ENCODE measurements around the gene RAB40C. TPM values are rescaled to one million over a fixed set of nuclear protein-coding genes. Genes with fewer than 3 reads are reported as not detected.

The RAB40C gene
- total RNA-seq, 1 experiment from 2014 or later, result 26.3 TPM

GRCh38 chr16:677316-678190, 87.7 kb downstream of the RAB40C start:
- Histone ChIP-seq H3K4me3 (ENCODE audit: insufficient read depth, low read depth, low read length) (no peak overlapping the region), H3K36me3 (replicated peaks; ENCODE audit: control insufficient read depth, insufficient read depth, low read length) (peaks cover 13% of the 10 kb centered on the region), H3K27me3 (ENCODE audit: control insufficient read depth, insufficient read depth, low read length) (no peaks in the 10 kb centered on the region)
- DNase-seq, result peak; percentile 89

- peaks cover 11% of the 10 kb centered on the region for H3K36me3 ChIP-seq (replicated peaks; ENCODE audit: control insufficient read depth, insufficient read depth, low read length)
- no peak for DNase-seq
- no peak overlapping the region for H3K4me3 ChIP-seq (ENCODE audit: insufficient read depth, low read depth, low read length)
- no peaks in the 10 kb centered on the region for H3K27me3 ChIP-seq (ENCODE audit: control insufficient read depth, insufficient read depth, low read length)
Measured at GRCh38 chr16:678209-678857, 88.5 kb downstream of the RAB40C start.

Other genes starting within 250 kb of the RAB40C start
- 52.4 and 57.8 TPM in 2 replicates for gene AXIN1, start 237.3 kb upstream of the RAB40C start, total RNA-seq (2014; rRNA removed; shearing (Covaris generic))
- 225 and 242 TPM in 2 replicates for gene MRPL28, start 219.5 kb upstream of the RAB40C start, total RNA-seq (2014; rRNA removed; shearing (Covaris generic))
- gene PGAP6, start 208.1 kb upstream of the RAB40C start, total RNA-seq (2014; rRNA removed; shearing (Covaris generic)), result 107 and 112 TPM in 2 replicates
- gene NME4, start 192.9 kb upstream of the RAB40C start, total RNA-seq (2014; rRNA removed; shearing (Covaris generic)), result 400 and 507 TPM in 2 replicates
- gene DECR2, start 188.2 kb upstream of the RAB40C start, total RNA-seq (2014; rRNA removed; shearing (Covaris generic)), result 20.1 and 21.4 TPM in 2 replicates
- 25.2 and 27.9 TPM in 2 replicates for gene RAB11FIP3, start 164.4 kb upstream of the RAB40C start, total RNA-seq (2014; rRNA removed; shearing (Covaris generic))
- gene CAPN15, start 62.4 kb upstream of the RAB40C start, total RNA-seq (2014; rRNA removed; shearing (Covaris generic)), result 80.6 and 87.5 TPM in 2 replicates
- gene PRR35, start 29.7 kb upstream of the RAB40C start, total RNA-seq (2014; rRNA removed; shearing (Covaris generic)), result 0.28 and 0.85 TPM in 2 replicates
- 1.1 TPM in 2 replicates for gene NHLRC4, start 23.1 kb upstream of the RAB40C start, total RNA-seq (2014; rRNA removed; shearing (Covaris generic))
- gene PIGQ, start 20.1 kb upstream of the RAB40C start, total RNA-seq (2014; rRNA removed; shearing (Covaris generic)), result 42.2 and 44.6 TPM in 2 replicates
- gene WFIKKN1, start 40.9 kb downstream of the RAB40C start, total RNA-seq (2014; rRNA removed; shearing (Covaris generic)), result 4.5 and 5.5 TPM in 2 replicates
- 129 and 135 TPM in 2 replicates for gene METTL26, start 46.2 kb downstream of the RAB40C start, total RNA-seq (2014; rRNA removed; shearing (Covaris generic))
- gene MCRIP2, start 51.8 kb downstream of the RAB40C start, total RNA-seq (2014; rRNA removed; shearing (Covaris generic)), result 71.5 and 83.1 TPM in 2 replicates
- 35.3 and 38.3 TPM in 2 replicates for gene WDR90, start 59.3 kb downstream of the RAB40C start, total RNA-seq (2014; rRNA removed; shearing (Covaris generic))
- 164 and 174 TPM in 2 replicates for gene RHOT2, start 78.1 kb downstream of the RAB40C start, total RNA-seq (2014; rRNA removed; shearing (Covaris generic))
- 3.1 and 5.9 TPM in 2 replicates for gene RHBDL1, start 85.6 kb downstream of the RAB40C start, total RNA-seq (2014; rRNA removed; shearing (Covaris generic))
- gene STUB1, start 90.3 kb downstream of the RAB40C start, total RNA-seq (2014; rRNA removed; shearing (Covaris generic)), result 85.3 and 115 TPM in 2 replicates
- 63.8 and 88.2 TPM in 2 replicates for gene JMJD8, start 94.3 kb downstream of the RAB40C start, total RNA-seq (2014; rRNA removed; shearing (Covaris generic))
- 18.3 and 18.9 TPM in 2 replicates for gene WDR24, start 100.3 kb downstream of the RAB40C start, total RNA-seq (2014; rRNA removed; shearing (Covaris generic))
- 2.8 and 7.1 TPM in 2 replicates for gene FBXL16, start 115.7 kb downstream of the RAB40C start, total RNA-seq (2014; rRNA removed; shearing (Covaris generic))
- 49.6 and 64.2 TPM in 2 replicates for gene METRN, start 125.1 kb downstream of the RAB40C start, total RNA-seq (2014; rRNA removed; shearing (Covaris generic))
- 22.6 and 29.8 TPM in 2 replicates for gene ANTKMT, start 131.1 kb downstream of the RAB40C start, total RNA-seq (2014; rRNA removed; shearing (Covaris generic))
- 11.3 and 21.0 TPM in 2 replicates for gene CCDC78, start 136.4 kb downstream of the RAB40C start, total RNA-seq (2014; rRNA removed; shearing (Covaris generic))
- gene HAGHL, start 137.0 kb downstream of the RAB40C start, total RNA-seq (2014; rRNA removed; shearing (Covaris generic)), result 26.6 and 33.1 TPM in 2 replicates
- 42.6 and 46.1 TPM in 2 replicates for gene CIAO3, start 150.9 kb downstream of the RAB40C start, total RNA-seq (2014; rRNA removed; shearing (Covaris generic))
- 0.15 TPM in 1 of 2 replicates, not detected in the other for gene MSLN, start 170.7 kb downstream of the RAB40C start, total RNA-seq (2014; rRNA removed; shearing (Covaris generic))
- gene RPUSD1, start 198.3 kb downstream of the RAB40C start, total RNA-seq (2014; rRNA removed; shearing (Covaris generic)), result 58.7 and 63.4 TPM in 2 replicates
- gene CHTF18, start 198.6 kb downstream of the RAB40C start, total RNA-seq (2014; rRNA removed; shearing (Covaris generic)), result 65.9 and 80.8 TPM in 2 replicates
- not detected in 2 replicates for gene GNG13, start 210.7 kb downstream of the RAB40C start, total RNA-seq (2014; rRNA removed; shearing (Covaris generic))

Measured in H7 (cell line).